Measurements from ENCODE around the gene BCLAF1.

The BCLAF1 gene

DNA sequence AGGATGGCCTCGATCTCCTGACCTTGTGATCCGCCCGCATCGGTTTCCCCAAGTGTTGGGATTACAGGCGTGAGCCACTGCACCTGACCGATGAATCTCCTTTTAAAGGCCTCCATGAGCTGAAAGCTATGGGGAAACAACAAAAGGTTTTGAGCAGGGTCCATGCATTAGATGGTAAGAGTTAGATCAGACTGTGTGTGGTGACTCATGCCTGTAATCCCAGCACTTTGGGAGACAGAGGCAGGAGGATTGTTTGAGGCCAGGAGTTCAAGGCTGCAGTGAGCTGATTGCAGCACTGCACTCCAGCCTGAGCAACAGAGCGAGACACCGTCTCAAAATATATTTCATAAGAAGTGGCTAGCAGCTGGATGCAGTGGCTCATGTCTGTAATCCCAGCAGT, 41.0 kb upstream of the BCLAF1 start:
- Histone ChIP-seq H3K4me2 (ENCODE audit: low read length) (no peak overlapping the region), H3K9me2 (ENCODE audit: low read depth, low read length) (no peaks in the 10 kb centered on the region), H4K20me1 (ENCODE audit: insufficient read depth, low read length) (no peaks in the 10 kb centered on the region), H3K36me3 (ENCODE audit: insufficient read depth, low read length) (no peaks in the 10 kb centered on the region), H3K9ac (ENCODE audit: low read length) (no peak overlapping the region), H3K79me2 (ENCODE audit: insufficient read depth, low read length) (no peaks in the 10 kb centered on the region), H3K27ac (ENCODE audit: low read depth, low read length, poor library complexity, severe bottlenecking) (no peak overlapping the region), H3K9me3 (ENCODE audit: low read length) (no peaks in the 10 kb centered on the region), H3K4me3 (ENCODE audit: low read depth, low read length, poor library complexity, severe bottlenecking) (no peak overlapping the region), H2AFZ (ENCODE audit: low read length) (no peak overlapping the region), H3K27me3 (ENCODE audit: insufficient read depth, low read length) (no peaks in the 10 kb centered on the region), H3K4me1 (ENCODE audit: insufficient read depth, low read length, severe bottlenecking) (peaks cover 10% of the 10 kb centered on the region), H3F3A (ENCODE audit: insufficient read depth, low read length) (no peaks in the 10 kb centered on the region)
- TF ChIP-seq, protein P1, sequence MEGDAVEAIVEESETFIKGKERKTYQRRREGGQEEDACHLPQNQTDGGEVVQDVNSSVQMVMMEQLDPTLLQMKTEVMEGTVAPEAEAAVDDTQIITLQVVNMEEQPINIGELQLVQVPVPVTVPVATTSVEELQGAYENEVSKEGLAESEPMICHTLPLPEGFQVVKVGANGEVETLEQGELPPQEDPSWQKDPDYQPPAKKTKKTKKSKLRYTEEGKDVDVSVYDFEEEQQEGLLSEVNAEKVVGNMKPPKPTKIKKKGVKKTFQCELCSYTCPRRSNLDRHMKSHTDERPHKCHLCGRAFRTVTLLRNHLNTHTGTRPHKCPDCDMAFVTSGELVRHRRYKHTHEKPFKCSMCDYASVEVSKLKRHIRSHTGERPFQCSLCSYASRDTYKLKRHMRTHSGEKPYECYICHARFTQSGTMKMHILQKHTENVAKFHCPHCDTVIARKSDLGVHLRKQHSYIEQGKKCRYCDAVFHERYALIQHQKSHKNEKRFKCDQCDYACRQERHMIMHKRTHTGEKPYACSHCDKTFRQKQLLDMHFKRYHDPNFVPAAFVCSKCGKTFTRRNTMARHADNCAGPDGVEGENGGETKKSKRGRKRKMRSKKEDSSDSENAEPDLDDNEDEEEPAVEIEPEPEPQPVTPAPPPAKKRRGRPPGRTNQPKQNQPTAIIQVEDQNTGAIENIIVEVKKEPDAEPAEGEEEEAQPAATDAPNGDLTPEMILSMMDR (IDR thresholded peaks at IDR 0.05; ENCODE audit: low read length) = no peak
- no peak for TF ChIP-seq EZH2 (IDR thresholded peaks at IDR 0.05; ENCODE audit: borderline replicate concordance, low read length)

DNA sequence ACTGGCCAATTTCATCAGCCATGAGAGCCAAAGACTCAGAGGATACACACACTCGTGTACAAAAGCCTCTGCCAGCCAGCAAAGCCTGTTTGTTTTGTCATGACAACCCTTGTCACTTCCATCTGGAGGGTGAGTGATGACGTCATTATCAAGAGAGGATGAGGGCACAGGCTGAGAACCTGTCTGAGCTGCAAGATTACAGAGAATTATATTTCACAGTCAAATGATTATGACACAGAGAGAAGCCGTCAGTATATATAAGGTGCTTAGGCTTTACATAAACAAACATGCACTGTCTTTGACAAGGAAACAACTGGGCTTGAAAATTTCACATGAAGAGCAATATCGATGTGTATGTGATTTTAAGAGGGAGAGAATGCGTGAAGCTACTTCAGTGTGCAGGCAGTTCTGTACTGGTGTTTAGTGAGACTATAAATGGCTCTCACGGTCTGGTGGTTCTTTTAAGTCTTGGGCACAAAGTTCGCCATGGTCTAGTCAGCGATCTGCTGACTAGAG, 36.5 kb upstream of the BCLAF1 start:
- H3K9me3 ChIP-seq (ENCODE audit: low read length) = no peaks in the 10 kb centered on the region
- no peaks in the 10 kb centered on the region for H4K20me1 ChIP-seq (ENCODE audit: insufficient read depth, low read length)
- peak overlapping the region; percentile 21 for H3K27ac ChIP-seq (ENCODE audit: low read depth, low read length, poor library complexity, severe bottlenecking)
- peak overlapping the region; percentile 55 for H3K4me2 ChIP-seq (ENCODE audit: low read length)
- no peaks in the 10 kb centered on the region for H3K79me2 ChIP-seq (ENCODE audit: insufficient read depth, low read length)
- no peaks in the 10 kb centered on the region for H3K9me2 ChIP-seq (ENCODE audit: low read depth, low read length)
- H3K9ac ChIP-seq (ENCODE audit: low read length) = 0 out of 2 replicates have a peak overlapping the region, but pooled peaks have one; percentile 7
- H3F3A ChIP-seq (ENCODE audit: insufficient read depth, low read length) = peaks cover 3% of the 10 kb centered on the region; the same call in 1 of the 2 replicates
- H3K4me1 ChIP-seq (ENCODE audit: insufficient read depth, low read length, severe bottlenecking) = peaks cover 13% of the 10 kb centered on the region
- H3K27me3 ChIP-seq (ENCODE audit: insufficient read depth, low read length) = no peaks in the 10 kb centered on the region
- H3K4me3 ChIP-seq (ENCODE audit: low read depth, low read length, poor library complexity, severe bottlenecking) = peak overlapping the region; percentile 24
- no peak for TF ChIP-seq EZH2 (IDR thresholded peaks at IDR 0.05; ENCODE audit: borderline replicate concordance, low read length)
- TF ChIP-seq, protein P1 (IDR thresholded peaks at IDR 0.05; ENCODE audit: low read length) = no peak
- no peaks in the 10 kb centered on the region for H3K36me3 ChIP-seq (ENCODE audit: insufficient read depth, low read length)
- H2AFZ ChIP-seq (ENCODE audit: low read length) = no peak overlapping the region

DNA sequence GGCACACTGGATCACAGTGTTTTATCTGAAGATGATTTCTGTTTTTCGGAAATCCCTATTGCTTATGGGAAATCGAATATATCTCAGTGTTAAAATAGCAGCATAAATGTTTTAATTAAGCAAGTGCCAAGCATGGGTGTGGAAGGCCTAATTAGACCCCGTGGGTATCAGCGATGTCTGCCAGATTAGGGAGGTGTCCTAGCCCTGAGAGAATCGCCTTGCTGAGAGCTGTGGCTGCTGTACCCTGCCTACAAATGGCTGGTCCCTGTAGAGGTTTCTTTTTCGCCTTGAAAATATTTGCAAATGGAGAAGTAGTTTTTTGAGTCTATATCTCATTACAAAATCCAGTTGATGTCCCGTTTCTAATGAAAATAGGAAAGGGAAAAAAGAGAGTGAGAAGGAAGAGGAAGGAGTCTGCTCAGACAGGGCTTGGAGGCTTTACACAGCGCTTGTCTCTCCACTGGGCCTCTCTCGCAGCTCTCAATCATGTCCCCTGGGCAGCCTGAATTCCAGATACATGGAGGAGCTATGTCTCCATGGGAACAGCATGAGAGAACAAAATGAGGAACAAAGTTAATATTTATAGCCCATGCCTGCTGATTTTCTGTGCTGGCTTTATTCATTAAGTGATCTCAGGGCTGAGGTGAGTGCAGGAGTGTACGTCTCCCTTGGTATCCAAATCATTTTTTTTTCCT, 35.2 kb upstream of the BCLAF1 start:
- Histone ChIP-seq H3K4me3 (ENCODE audit: low read depth, low read length, poor library complexity, severe bottlenecking) (no peak overlapping the region), H2AFZ (ENCODE audit: low read length) (no peak overlapping the region), H3K36me3 (ENCODE audit: insufficient read depth, low read length) (no peaks in the 10 kb centered on the region), H3K9me2 (ENCODE audit: low read depth, low read length) (no peaks in the 10 kb centered on the region), H3K79me2 (ENCODE audit: insufficient read depth, low read length) (no peaks in the 10 kb centered on the region), H3F3A (ENCODE audit: insufficient read depth, low read length) (peaks cover 3% of the 10 kb centered on the region; the same call in 1 of the 2 replicates), H3K27ac (ENCODE audit: low read depth, low read length, poor library complexity, severe bottlenecking) (no peak overlapping the region), H3K4me1 (ENCODE audit: insufficient read depth, low read length, severe bottlenecking) (peaks cover 13% of the 10 kb centered on the region), H3K4me2 (ENCODE audit: low read length) (no peak overlapping the region), H3K9ac (ENCODE audit: low read length) (no peak overlapping the region), H3K9me3 (ENCODE audit: low read length) (no peaks in the 10 kb centered on the region), H3K27me3 (ENCODE audit: insufficient read depth, low read length) (peaks cover 3% of the 10 kb centered on the region; the same call in 1 of the 2 replicates), H4K20me1 (ENCODE audit: insufficient read depth, low read length) (no peaks in the 10 kb centered on the region)
- TF ChIP-seq, protein P1 (IDR thresholded peaks at IDR 0.05; ENCODE audit: low read length) = no peak
- TF ChIP-seq EZH2 (IDR thresholded peaks at IDR 0.05; ENCODE audit: borderline replicate concordance, low read length) = no peak
